CD14-positive monocyte (primary cell): Measurements from ENCODE around the gene IZUMO4. TPM values are rescaled to one million over a fixed set of nuclear protein-coding genes. Genes with fewer than 3 reads are reported as not detected.
A peak's percentile ranks its signal among the peaks of the same experiment; 100 is the strongest.

ENCODE experiments used
- DNase-seq, 3 donors: peaks; one replicate each; pipeline ENCODE4 v3.0.0-alpha.2; 2011 to 2022
- H2AFZ ChIP-seq: 2 replicates; pipeline ENCODE4 v1.6.0; 2012; ENCODE audit warnings: mild to moderate bottlenecking, low read depth, low read length, inconsistent platforms; ENCODE audit not compliant: insufficient read depth, poor library complexity, severe bottlenecking
- H3K27ac ChIP-seq, 2 donors: 1 replicate in 1 of 2; 2 replicates in 1 of 2; pipeline ENCODE4 v1.5.1; 2012 to 2013; ENCODE audit warnings: low read length in 2 of 2, control low read depth in 1 of 2, inconsistent platforms in 1 of 2, low read depth in 1 of 2, mild to moderate bottlenecking in 1 of 2
- H3K27me3 ChIP-seq, 2 donors: one replicate each; pipeline versions ENCODE4 v1.6.0 to v1.6.1; 2011 to 2013; ENCODE audit warnings: low read length in 2 of 2; ENCODE audit not compliant: control insufficient read depth in 2 of 2, insufficient read depth in 2 of 2
- H3K36me3 ChIP-seq, 2 donors: replicated peaks in 1 of 2; 1 replicate in 1 of 2; 2 replicates in 1 of 2; pipeline versions ENCODE4 v1.5.1 to v1.6.1; 2012 to 2013; ENCODE audit warnings: low read length in 2 of 2, control low read depth in 1 of 2, inconsistent platforms in 1 of 2, mild to moderate bottlenecking in 1 of 2; ENCODE audit not compliant: insufficient read depth in 2 of 2, control insufficient read depth in 1 of 2
- H3K4me1 ChIP-seq, 2 donors: 1 replicate in 1 of 2; 2 replicates in 1 of 2; pipeline versions ENCODE4 v1.5.1 to v1.6.1; 2012 to 2013; ENCODE audit warnings: low read length in 2 of 2, control low read depth in 1 of 2, inconsistent platforms in 1 of 2, mild to moderate bottlenecking in 1 of 2, moderate library complexity in 1 of 2; ENCODE audit not compliant: insufficient read depth in 2 of 2, control insufficient read depth in 1 of 2
- H3K4me2 ChIP-seq: replicated peaks from 2 replicates; pipeline ENCODE3; 2012; ENCODE audit warnings: low read length, moderate library complexity, mild to moderate bottlenecking; ENCODE audit not compliant: poor library complexity, severe bottlenecking; ENCODE audit errors: extremely low read depth
- H3K4me3 ChIP-seq, 3 experiments: fragments of 200-600 bp in 1 of 3; sonication (generic) in 1 of 3; replicated peaks in 1 of 3; 1 replicate in 2 of 3; 2 replicates in 1 of 3; pipeline ENCODE4 v1.5.1; 2011 to 2013; ENCODE audit warnings: low read length in 3 of 3, mild to moderate bottlenecking in 3 of 3, control low read depth in 2 of 3, low read depth in 2 of 3, inconsistent platforms in 1 of 3, moderate library complexity in 1 of 3
- H3K79me2 ChIP-seq: 2 replicates; pipeline ENCODE4 v1.6.0; 2012; ENCODE audit warnings: mild to moderate bottlenecking, control low read depth, inconsistent platforms, low read length, moderate library complexity; ENCODE audit not compliant: insufficient read depth
- H3K9ac ChIP-seq: 2 replicates; pipeline ENCODE4 v1.6.0; 2017; ENCODE audit warnings: low read length, mild to moderate bottlenecking; ENCODE audit not compliant: insufficient read depth, poor library complexity, severe bottlenecking
- H3K9me3 ChIP-seq, 2 donors: replicated peaks in 1 of 2; 1 replicate in 1 of 2; 2 replicates in 1 of 2; pipeline versions ENCODE4 v1.5.1 to v1.6.1; 2012 to 2013; ENCODE audit warnings: low read length in 2 of 2, control low read depth in 1 of 2; ENCODE audit not compliant: control insufficient read depth in 1 of 2, insufficient read depth in 1 of 2
- H4K20me1 ChIP-seq: 2 replicates; pipeline ENCODE4 v1.6.0; 2012; ENCODE audit warnings: mild to moderate bottlenecking, low read length, control low read depth, moderate library complexity; ENCODE audit not compliant: insufficient read depth
- H3K27ac Mint-ChIP-seq, 7 donors: one replicate each; pipeline ENCODE4 v1.8.0; 2020; ENCODE audit warnings: mild to moderate bottlenecking in 7 of 7, mixed read lengths in 7 of 7, moderate library complexity in 6 of 7, inconsistent platforms in 2 of 7
- H3K27me3 Mint-ChIP-seq, 3 donors: one replicate each; pipeline ENCODE4 v1.8.0; 2021 to 2022; ENCODE audit warnings: low read depth in 3 of 3, mild to moderate bottlenecking in 3 of 3, mixed read lengths in 3 of 3, moderate library complexity in 3 of 3, inconsistent platforms in 1 of 3
- H3K36me3 Mint-ChIP-seq, 2 donors: one replicate each; pipeline ENCODE4 v1.8.0; 2020; ENCODE audit warnings: mixed read lengths in 2 of 2, inconsistent platforms in 1 of 2, mild to moderate bottlenecking in 1 of 2
- H3K4me1 Mint-ChIP-seq: one replicate; pipeline ENCODE4 v1.8.0; 2020; ENCODE audit warnings: mild to moderate bottlenecking, mixed read lengths
- H3K4me3 Mint-ChIP-seq, 2 donors: one replicate each; pipeline ENCODE4 v1.8.0; 2020; ENCODE audit warnings: mild to moderate bottlenecking in 2 of 2, mixed read lengths in 2 of 2, moderate library complexity in 1 of 2
- H3K9me3 Mint-ChIP-seq, 7 donors: one replicate each; pipeline ENCODE4 v1.8.0; 2020 to 2022; ENCODE audit warnings: mixed read lengths in 7 of 7, mild to moderate bottlenecking in 6 of 7, moderate library complexity in 6 of 7, inconsistent platforms in 2 of 7
- CTCF ChIP-seq: fragments of 200-600 bp; IDR thresholded peaks from one replicate; pipeline ENCODE4 v1.8.0; 2022; ENCODE audit warnings: antibody characterized with exemption, mild to moderate bottlenecking
- WGBS: methylation state at CpG from one replicate; pipeline ENCODE4 v1.1.5; 2013; ENCODE audit warnings: missing lambda C conversion rate; ENCODE audit not compliant: insufficient coverage; 5-methylcytosine and 5-hydroxymethylcytosine counted together
- intact Hi-C, 2 donors: fragments of 100-400 bp; cut with micrococcal nuclease; formaldehyde crosslinking; loops; one replicate each; pipeline versions ENCODE4 v1.15.0 to v1.15.1; 2023
- polyA plus RNA-seq, 3 donors: library from polyadenylated mRNA; depleted of rRNA in 1 of 3; unstranded in 2 of 3; stranded (reverse) in 1 of 3; fragments of 300-500 nt in 2 of 3; fragments of >200 nt in 1 of 3; fragmentation: Illumina TruSeq in 2 of 3; gene quantifications; 1 replicate in 2 of 3; 2 replicates in 1 of 3; pipeline ENCODE4 v1.2.3, GENCODE V29; 2012 to 2021

IZUMO4 gene
- polyA plus RNA-seq, 3 donors: 0.41 to 17.5 (median 0.80) TPM

- H3K36me3 Mint-ChIP-seq: peaks cover 67 to 87% of the 10 kb centered on the region in 2 donors
- TF ChIP-seq CTCF: no peak
- Histone ChIP-seq H3K4me3 (no peak overlapping the region), H3K27ac (no peak overlapping the region), H3K4me2 (no peak overlapping the region), H3K9me3 (no peaks in the 10 kb centered on the region), H3K9ac (no peak overlapping the region), H3K36me3 (peaks cover 80 to 86% of the 10 kb centered on the region in 2 donors), H2AFZ (no peak overlapping the region), H3K79me2 (peaks cover 28% of the 10 kb centered on the region), H3K27me3 (no peaks in the 10 kb centered on the region), H3K4me1 (no peaks in the 10 kb centered on the region), H4K20me1 (peaks cover 81% of the 10 kb centered on the region)
- DNase-seq: no peak
- no peaks in the 10 kb centered on the region for H3K27me3 Mint-ChIP-seq
- no peaks in the 10 kb centered on the region for H3K4me1 Mint-ChIP-seq
- H3K27ac Mint-ChIP-seq: peak overlapping the region in 2 of 7 donors; percentile 8 to 40
- intact Hi-C loops: no loop called here
- no peaks in the 10 kb centered on the region for H3K9me3 Mint-ChIP-seq
- no peak overlapping the region for H3K4me3 Mint-ChIP-seq
- 98% methylated on average over 14 of the region's 21 CpGs for WGBS
These were observed 32.3 kb downstream of the IZUMO4 start for GRCh38 chr19:2129022-2129421.

GRCh38 chr19:2129486-2129885 is 32.8 kb downstream of the IZUMO4 start:
- Histone ChIP-seq H3K27me3 (no peaks in the 10 kb centered on the region), H3K27ac (no peak overlapping the region), H3K4me1 (no peaks in the 10 kb centered on the region), H3K36me3 (peaks cover 77 to 82% of the 10 kb centered on the region in 2 donors), H3K9ac (no peak overlapping the region), H4K20me1 (peaks cover 80% of the 10 kb centered on the region), H3K79me2 (peaks cover 28% of the 10 kb centered on the region), H3K9me3 (no peaks in the 10 kb centered on the region), H3K4me3 (no peak overlapping the region), H3K4me2 (no peak overlapping the region), H2AFZ (no peak overlapping the region)
- no peaks in the 10 kb centered on the region for H3K27me3 Mint-ChIP-seq
- peak overlapping the region in 4 of 7 donors; percentile 8 to 59 (median 30) for H3K27ac Mint-ChIP-seq
- H3K9me3 Mint-ChIP-seq: no peaks in the 10 kb centered on the region
- no peaks in the 10 kb centered on the region for H3K4me1 Mint-ChIP-seq
- peaks cover 62 to 85% of the 10 kb centered on the region in 2 donors for H3K36me3 Mint-ChIP-seq
- no peak for TF ChIP-seq CTCF
- no peak for DNase-seq
- no peak overlapping the region for H3K4me3 Mint-ChIP-seq
- intact Hi-C loops: no loop called here
- WGBS: 99% methylated on average over 10 of the region's 11 CpGs
